NCI-H226 (cell line): ENCODE measurements around the gene CCL5.
A peak's percentile ranks its signal among the peaks of the same experiment; 100 is the strongest.

Experiments
- DNase-seq: peaks from one replicate; pipeline ENCODE4 v3.0.0-alpha.2; 2015

The CCL5 gene

DNA sequence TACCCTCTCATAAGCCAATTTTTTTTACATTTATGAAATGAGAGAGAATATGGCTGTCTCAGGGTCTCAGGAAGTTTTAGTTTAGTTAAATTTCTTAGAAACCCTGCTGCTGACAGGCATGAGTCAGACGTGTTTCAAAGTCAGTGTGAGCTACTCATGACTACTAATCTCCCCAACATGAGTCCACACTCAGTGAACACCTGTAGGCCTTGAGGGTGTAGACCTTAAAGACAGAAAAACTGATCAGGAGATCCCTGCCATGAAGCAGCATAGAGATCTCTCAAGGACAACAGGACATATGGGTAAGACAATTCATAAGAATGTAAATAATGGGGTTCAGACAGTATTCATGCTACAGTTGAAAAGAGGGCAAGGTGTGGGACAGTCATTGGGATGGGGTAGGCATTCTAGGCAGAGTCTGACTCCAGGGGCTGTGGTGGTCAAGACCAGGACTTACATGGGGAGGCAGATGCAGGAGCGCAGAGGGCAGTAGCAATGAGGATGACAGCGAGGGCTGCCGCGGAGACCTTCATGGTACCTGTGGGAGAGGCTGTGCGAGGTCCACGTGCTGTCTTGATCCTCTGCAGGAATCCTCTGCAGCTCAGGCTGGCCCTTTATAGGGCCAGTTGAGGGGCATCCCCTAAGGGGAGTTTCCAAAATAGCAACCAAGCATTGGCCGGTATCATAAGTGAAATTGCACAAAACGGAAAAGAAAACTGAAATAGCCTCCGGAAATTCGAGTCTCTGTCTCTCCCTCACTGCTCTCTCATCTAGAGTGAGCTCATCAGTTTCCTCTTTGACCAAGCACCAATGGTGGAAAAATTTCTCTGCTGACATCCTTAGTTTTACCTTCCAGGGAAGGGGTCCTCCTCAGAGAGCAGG, at the start of gene CCL5:
TSS of gene CCL5 (minus strand) at position 588 of the 882 bp plus-strand sequence.
- peak; percentile 62 for DNase-seq

- DNase-seq: no peak
Observed at GRCh38 chr17:35927714-35928113, 47.6 kb upstream of the CCL5 start.

DNA sequence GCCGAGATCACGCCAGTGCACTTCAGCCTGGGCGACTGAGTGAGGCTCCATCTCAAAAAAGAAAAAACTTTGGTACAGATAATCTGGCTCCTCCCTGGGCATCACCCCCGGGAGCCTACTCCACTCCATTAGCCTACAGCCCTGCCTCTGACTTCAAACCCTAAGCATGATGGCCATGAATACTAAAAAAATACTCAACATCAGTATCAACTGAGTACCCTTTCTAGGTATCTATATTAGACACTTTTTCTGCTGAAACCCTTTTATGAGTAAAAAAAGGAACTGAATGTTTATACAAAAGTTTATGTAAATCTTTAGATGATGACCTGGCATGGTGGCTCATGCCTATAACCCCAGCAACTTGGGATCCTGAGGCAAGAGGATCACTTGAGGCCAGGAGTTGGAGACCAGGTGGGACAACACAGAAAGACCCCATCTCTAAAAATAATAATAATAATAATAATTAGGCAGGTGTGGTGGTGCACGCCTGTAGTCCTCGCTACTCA, 43.5 kb upstream of the CCL5 start:
- no peak for DNase-seq

- no peak for DNase-seq
Observed at GRCh38 chr17:35920229-35920628, 40.1 kb upstream of the CCL5 start.

DNA sequence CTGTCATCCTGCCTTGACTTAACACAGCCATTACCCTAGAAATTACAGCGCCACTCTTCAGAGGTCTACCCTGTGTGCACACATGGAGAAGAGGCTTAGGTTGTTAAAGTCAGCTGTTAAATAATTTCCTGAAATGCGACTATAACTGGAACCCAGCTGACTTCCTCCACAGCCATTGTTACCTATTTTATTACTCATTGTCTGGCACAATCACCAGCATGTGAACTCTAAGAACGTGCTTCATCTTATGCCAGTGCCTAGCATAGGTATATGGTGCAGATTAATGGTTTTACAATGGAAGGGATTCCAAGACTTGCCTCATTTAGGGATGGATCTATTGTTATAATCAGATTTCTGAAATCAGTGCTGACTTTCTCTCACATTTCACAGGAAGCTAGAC, 38.5 kb upstream of the CCL5 start:
- no peak for DNase-seq

DNA sequence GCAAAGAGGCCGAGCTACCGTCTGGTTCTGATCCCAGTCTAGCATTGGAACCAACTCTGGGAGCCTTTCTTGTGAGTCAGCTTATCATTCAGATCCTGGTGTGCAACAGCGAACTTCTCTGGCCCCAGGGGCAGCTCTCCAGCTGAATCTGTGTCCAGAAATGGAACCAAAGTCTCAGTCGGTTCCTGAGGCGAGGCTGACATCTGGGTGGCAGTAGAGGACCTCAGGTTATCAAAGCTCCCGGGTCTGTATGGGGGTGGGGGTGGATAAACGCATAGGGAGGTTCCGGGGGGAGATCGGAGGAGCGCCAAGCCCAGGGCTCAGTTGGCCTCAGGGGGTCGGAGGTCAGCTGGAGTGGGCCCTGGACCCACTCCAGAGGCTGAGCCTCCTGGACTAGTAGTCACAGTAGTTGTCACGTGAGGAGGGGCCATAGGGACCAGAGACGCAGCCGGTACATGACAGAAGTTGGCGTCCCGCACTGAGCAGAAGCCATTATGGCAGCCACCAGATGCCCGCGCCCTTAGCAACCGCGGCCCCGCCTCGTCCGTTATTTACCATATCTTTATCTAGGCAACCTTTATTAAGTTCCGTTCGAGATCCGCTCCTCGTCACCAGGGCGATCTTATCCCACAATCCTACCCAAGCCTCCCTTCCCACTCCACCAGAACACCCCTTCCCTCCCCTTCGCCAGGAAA, 37.5 kb upstream of the CCL5 start:
- no peak for DNase-seq

DNA sequence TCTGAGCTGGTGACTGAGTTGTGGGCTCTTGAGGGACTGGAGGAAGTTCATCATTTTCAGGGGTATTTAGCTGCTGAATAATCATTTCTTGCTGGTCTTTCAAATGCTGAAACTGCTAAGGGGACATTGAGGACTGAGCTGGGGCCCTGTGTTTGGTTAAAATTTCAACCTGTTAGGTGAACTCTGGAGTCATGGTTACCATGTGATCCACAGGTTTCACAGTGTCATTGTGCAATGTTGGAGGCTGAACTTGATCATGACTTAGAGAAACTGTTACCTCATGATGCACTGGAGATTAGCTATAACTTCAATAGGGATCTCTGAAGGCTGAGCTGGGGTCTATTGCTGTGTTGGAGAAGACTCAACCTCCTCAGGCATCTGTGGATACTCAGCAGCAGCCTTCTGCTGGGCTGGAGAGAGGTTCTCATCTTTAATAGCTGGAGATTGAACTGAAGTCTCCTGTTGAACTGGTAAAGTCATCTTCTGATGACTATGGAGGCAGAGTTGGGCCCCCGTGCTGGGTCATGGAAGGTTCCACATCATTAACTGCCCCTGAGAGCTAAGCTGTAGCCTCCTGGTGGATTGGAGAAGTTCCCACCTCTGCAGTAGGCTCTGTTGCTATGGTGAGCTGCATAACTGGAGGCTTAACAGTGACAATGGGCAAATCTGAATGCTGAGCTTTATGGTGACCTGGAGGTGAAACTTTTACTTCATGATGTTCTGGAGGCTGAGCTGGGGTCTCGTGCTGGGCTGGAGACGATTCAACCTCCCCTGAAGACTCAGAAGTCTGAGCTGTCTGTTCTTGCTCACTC, 35.2 kb upstream of the CCL5 start:
- no peak for DNase-seq

GRCh38 chr17:35914354-35914753, 34.2 kb upstream of the CCL5 start:
- DNase-seq: no peak

DNA sequence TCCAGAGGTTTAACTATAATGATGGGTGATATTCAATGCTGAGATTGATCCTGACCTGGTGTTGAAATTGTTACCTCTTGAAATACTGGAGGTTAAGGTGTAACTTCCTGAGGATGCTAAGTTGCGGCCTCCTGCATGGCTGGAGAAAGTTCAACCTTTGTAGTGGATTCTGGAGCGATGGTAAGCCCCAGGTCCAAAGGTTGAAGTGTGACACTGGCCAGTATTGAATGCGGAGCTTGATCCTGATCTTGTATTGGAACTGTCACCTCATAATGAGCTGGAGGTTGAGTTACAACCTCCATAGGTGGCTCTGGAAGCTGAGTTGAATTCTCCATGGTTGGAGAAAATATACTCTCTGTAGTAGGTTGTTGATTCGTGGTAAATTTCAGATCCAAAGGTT, 33.4 kb upstream of the CCL5 start:
- no peak for DNase-seq

DNA sequence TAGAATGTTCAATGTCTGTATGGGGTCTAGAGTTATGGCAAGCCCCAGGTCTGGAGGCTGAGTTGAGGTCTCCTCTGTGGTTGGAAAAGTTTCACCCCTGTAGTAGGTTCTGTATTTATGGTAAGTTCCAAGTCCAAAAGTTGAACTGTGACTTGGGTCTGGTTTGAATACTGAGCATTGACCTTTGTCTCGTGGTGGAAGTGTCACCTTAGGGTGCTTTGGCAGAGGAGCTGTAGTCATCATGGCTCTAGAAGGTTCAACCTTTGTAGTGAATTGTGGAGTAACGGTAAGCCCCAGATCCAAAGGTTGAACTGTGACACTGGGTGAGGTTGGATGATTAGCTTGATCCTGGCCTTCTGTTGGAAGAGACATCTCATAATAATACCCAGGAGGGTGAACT, 32.8 kb upstream of the CCL5 start:
- DNase-seq: no peak

GRCh38 chr17:35912339-35912912, 32.3 kb upstream of the CCL5 start:
- no peak for DNase-seq

DNA sequence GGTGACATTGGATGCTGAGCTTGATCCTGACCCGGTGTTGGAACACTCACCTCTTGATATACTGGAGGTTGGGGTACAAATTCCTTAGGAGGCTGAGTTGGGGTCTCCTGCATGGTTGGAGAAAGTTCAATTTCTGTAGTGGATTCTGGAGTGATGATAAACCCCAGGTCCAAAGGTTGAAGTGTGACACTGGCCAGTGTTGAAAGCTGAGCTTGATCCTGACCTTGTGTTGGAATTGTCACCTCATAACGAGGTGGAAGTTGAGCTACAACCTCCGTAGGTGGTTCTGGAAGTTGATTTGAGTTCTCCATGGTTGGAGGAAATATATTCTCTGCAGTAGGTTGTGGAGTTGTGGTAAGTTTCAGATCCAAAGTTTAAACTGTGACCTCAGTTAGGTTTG, 29.2 kb upstream of the CCL5 start:
- no peak for DNase-seq

DNA sequence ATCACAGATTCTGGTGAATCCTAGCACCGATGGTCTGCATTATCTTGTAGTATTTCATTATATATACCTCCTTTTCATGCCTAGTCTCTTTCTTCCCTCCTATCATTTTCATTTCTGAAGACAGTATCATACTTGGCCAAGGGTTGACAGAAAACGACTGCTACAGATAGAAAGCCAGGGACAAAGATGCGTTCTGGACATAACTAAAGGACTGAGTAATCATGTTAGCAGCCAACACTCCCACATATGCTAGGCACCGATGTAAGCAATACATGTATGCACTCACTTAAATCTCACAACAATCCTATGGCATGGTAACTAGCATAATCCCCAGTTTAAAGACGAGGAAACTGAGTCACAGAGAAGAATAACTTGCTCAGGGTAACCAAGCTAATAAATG, 27.5 kb upstream of the CCL5 start:
- DNase-seq: no peak

DNA sequence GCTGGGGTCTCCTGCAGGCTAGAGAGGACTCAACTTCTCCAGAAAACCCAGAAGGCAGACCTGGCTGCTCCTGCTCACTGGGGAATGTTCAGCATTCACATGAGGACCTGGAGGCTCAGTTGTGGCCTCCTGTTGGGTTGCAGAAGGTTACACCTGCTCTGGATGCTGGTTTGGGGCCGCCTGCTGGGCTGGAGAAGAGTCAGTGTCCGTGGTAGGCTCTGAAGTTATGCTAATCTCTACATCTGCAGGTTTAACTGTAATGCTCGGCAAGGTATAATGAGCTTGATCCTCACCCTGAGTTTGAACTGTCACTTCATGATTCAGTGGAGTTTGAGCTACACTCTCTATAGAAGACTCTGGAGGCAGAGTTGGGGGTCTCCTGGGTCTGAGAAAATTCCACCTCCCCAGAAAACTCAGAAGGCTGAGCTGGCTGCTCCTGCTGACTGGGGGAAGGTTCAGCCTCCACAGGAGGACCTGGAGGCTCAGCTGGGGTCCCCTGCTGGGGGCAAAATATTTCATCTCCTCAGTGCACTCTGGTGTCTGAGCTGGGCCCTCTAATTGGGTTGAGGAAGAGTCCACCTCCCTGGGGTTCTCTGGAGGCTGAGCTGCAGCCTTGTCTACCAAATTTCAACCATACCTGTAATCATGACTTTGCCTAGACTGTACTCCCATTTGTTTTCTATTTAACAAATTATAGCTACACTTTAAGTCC, 26.9 kb upstream of the CCL5 start:
- DNase-seq: no peak

DNA sequence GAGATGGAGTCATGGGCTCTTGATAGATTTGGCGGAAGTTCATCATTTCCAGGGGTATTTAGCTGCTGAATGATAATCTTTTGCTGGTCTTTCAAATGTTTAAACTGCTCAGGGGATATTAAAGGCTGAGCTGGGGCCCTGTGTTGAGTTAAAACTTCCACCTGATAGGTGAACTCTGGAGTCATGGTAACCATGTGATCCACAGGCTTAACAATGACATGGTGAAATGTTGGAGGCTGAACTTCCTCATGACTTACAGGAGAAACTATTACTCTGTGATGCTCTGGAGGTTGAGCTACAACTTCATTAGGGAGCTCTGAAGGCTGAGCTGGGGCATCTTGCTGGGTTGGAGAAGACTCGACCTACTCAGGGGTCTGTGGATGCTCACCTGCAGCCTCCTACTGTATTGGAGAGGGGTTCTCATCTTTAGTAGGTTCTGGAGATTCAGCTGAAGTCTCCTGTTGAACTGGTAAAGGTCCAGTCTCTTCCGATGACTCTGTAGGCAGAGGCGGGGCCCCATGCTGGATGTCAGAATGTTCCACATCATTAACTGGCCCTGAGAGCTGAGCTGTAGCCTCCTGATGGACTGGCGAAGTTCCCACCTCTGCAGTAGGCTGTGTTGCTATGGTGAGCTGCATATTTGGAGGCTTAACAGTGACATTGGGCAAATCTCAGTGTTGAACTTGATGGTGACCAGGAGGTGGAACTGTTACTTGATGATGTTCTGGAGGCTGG, 26.2 kb upstream of the CCL5 start:
- no peak for DNase-seq

DNA sequence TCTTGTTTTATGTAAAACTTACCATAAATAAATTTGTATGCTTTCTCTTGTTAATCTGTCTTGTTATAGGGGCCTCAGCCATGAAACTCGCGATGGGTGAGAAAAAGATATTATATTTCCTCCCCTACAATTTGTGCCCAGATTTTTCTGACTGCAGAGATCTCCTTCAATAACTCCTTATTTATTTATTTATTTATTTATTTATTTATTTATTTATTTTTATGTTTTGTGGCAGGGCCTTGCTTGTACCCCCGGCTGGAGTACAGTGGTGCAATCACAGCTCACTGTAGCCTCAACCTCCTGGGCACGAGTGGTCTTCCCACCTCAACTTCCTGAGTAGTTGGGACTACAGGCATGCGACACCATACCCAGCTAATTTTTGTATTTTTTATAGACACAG, 23.3 kb upstream of the CCL5 start:
- DNase-seq: no peak

DNA sequence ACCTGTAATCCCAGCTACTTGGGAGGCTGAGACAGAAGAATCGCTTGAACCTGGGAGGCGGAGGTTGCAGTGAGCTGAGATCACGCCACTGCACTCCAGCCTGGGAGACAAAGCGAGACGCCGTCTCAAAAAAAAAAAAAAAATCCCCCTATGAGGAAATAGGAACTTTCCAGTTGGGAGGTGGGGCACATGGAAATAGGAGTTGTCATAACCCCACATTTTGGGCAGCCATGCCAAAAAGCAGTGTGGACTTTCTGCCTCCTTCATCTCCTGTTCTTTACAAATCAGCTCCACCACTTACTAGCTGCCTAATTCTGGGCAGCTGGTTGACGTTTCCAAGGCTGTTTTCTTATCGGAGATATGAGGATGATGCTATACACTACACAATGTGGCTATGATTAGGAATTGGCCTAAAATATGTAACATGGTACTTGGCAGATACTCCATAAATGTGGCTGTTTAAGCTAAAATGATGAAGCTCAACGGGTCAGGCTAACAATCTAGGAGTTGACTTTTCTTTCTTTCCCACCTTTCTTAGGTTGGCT, 21.5 kb upstream of the CCL5 start:
- no peak for DNase-seq

- DNase-seq: no peak
Observed at GRCh38 chr17:35900708-35901480, 20.7 kb upstream of the CCL5 start.

- no peak for DNase-seq
Observed at GRCh38 chr17:35900280-35900679, 20.1 kb upstream of the CCL5 start.

- peak; percentile 86 for DNase-seq
Observed at GRCh38 chr17:35898283-35899070, 18.3 kb upstream of the CCL5 start.
